Liver (tissue), 9 donors: ENCODE results near the gene KATNB1. TPM values are rescaled to one million over a fixed set of nuclear protein-coding genes. Genes with fewer than 3 reads are reported as not detected.

ENCODE experiments used
- DNase-seq: peaks from one replicate; pipeline ENCODE4 v3.0.0-alpha.2; 2017; ENCODE audit warnings: low spot score
- H3K27ac ChIP-seq, 2 donors: one replicate each; pipeline ENCODE4 v1.7.0; 2013; ENCODE audit warnings: inconsistent platforms in 2 of 2, low read length in 2 of 2, control low read depth in 1 of 2, low read depth in 1 of 2, mild to moderate bottlenecking in 1 of 2
- H3K27me3 ChIP-seq, 4 donors: one replicate each; pipeline versions ENCODE4 v1.6.1 to v1.7.0; 2013; ENCODE audit warnings: low read length in 3 of 4, inconsistent platforms in 1 of 4, mild to moderate bottlenecking in 1 of 4, moderate library complexity in 1 of 4; ENCODE audit not compliant: control insufficient read depth in 4 of 4, insufficient read depth in 4 of 4
- H3K36me3 ChIP-seq, 4 donors: one replicate each; pipeline versions ENCODE4 v1.6.1 to v1.7.0; 2013; ENCODE audit warnings: low read length in 3 of 4, mild to moderate bottlenecking in 3 of 4, low read depth in 1 of 4, moderate library complexity in 1 of 4; ENCODE audit not compliant: control insufficient read depth in 4 of 4, insufficient read depth in 3 of 4
- H3K4me1 ChIP-seq, 4 donors: one replicate each; pipeline versions ENCODE4 v1.6.1 to v1.7.0; 2013; ENCODE audit warnings: low read length in 3 of 4, mild to moderate bottlenecking in 3 of 4, moderate library complexity in 1 of 4; ENCODE audit not compliant: control insufficient read depth in 4 of 4, insufficient read depth in 4 of 4
- H3K4me3 ChIP-seq, 3 donors: one replicate each; pipeline versions ENCODE4 v1.6.1 to v1.7.0; 2013; ENCODE audit warnings: low read length in 3 of 3, control low read depth in 1 of 3, low read depth in 1 of 3, mild to moderate bottlenecking in 1 of 3
- H3K9ac ChIP-seq, 2 donors: one replicate each; pipeline ENCODE4 v1.7.0; 2013; ENCODE audit warnings: low read length in 2 of 2, mild to moderate bottlenecking in 2 of 2, moderate library complexity in 2 of 2, control low read depth in 1 of 2, low read depth in 1 of 2
- H3K9me3 ChIP-seq, 4 donors: one replicate each; pipeline versions ENCODE4 v1.6.1 to v1.7.0; 2013; ENCODE audit warnings: low read length in 3 of 4; ENCODE audit not compliant: control insufficient read depth in 4 of 4
- CTCF ChIP-seq: fragments of 150-350 bp; IDR thresholded peaks from 2 replicates; pipeline ENCODE4 v1.5.1; 2017; ENCODE audit warnings: improper control_type of control experiment, low read depth, low read length; ENCODE audit not compliant: missing input control
- EGR1 ChIP-seq, 2 donors: IDR thresholded peaks; 2 replicates each; pipeline ENCODE4 v1.6.1; 2016 to 2018; ENCODE audit warnings: antibody characterized with exemption in 2 of 2, low read depth in 2 of 2
- FOXA1 ChIP-seq: IDR thresholded peaks from 2 replicates; pipeline ENCODE4 v1.6.1; 2016; ENCODE audit warnings: antibody characterized with exemption
- FOXA2 ChIP-seq: IDR thresholded peaks from 2 replicates; pipeline ENCODE4 v1.6.1; 2016; ENCODE audit warnings: antibody characterized with exemption
- GABPA ChIP-seq, 2 donors: IDR thresholded peaks in 1 of 2; conservative IDR thresholded peaks in 1 of 2; 2 replicates each; pipeline ENCODE4 v1.6.1; 2016; ENCODE audit warnings: antibody characterized with exemption in 2 of 2, mild to moderate bottlenecking in 1 of 2, moderate library complexity in 1 of 2
- HNF4A ChIP-seq, 2 donors: conservative IDR thresholded peaks; 2 replicates each; pipeline ENCODE4 v1.6.1; 2016; ENCODE audit warnings: antibody characterized with exemption in 2 of 2, mild to moderate bottlenecking in 2 of 2
- HNF4G ChIP-seq: IDR thresholded peaks from 2 replicates; pipeline ENCODE4 v1.6.1; 2016; ENCODE audit warnings: antibody characterized with exemption
- JUND ChIP-seq, 2 donors: IDR thresholded peaks; 2 replicates each; pipeline ENCODE4 v1.6.1; 2016; ENCODE audit warnings: antibody characterized with exemption in 2 of 2
- MAX ChIP-seq: IDR thresholded peaks from 2 replicates; pipeline ENCODE4 v1.6.1; 2016; ENCODE audit warnings: antibody characterized with exemption
- NR2F2 ChIP-seq: IDR thresholded peaks from 2 replicates; pipeline ENCODE4 v1.6.1; 2016; ENCODE audit warnings: antibody characterized with exemption
- RAD21 ChIP-seq, 2 donors: IDR thresholded peaks; 2 replicates each; pipeline ENCODE4 v1.6.1; 2016; ENCODE audit warnings: antibody characterized with exemption in 2 of 2, mild to moderate bottlenecking in 2 of 2
- REST ChIP-seq: IDR thresholded peaks from 2 replicates; pipeline ENCODE4 v1.6.1; 2016; ENCODE audit warnings: antibody characterized with exemption, mild to moderate bottlenecking
- RXRA ChIP-seq, 2 donors: IDR thresholded peaks; 2 replicates each; pipeline ENCODE4 v1.6.1; 2017 to 2018; ENCODE audit warnings: antibody characterized with exemption in 2 of 2, mild to moderate bottlenecking in 1 of 2
- SP1 ChIP-seq: IDR thresholded peaks from 2 replicates; pipeline ENCODE4 v1.6.1; 2018; ENCODE audit warnings: antibody characterized with exemption, mild to moderate bottlenecking
- TAF1 ChIP-seq: conservative IDR thresholded peaks from 2 replicates; pipeline ENCODE4 v1.6.1; 2016; ENCODE audit warnings: antibody characterized with exemption, mild to moderate bottlenecking
- YY1 ChIP-seq: IDR thresholded peaks from 2 replicates; pipeline ENCODE4 v1.6.1; 2016; ENCODE audit warnings: antibody characterized with exemption, mild to moderate bottlenecking
- ZBTB33 ChIP-seq: IDR thresholded peaks from 2 replicates; pipeline ENCODE4 v1.6.1; 2016; ENCODE audit warnings: antibody characterized with exemption
- WGBS: extraction: QIAGEN DNeasy Blood & Tissue Kit; methylation state at CpG from one replicate; pipeline ENCODE4 v1.1.7; 2013; 5-methylcytosine and 5-hydroxymethylcytosine counted together
- polyA plus RNA-seq, 2 donors: library from polyadenylated mRNA; stranded (reverse) in 1 of 2; unstranded in 1 of 2; fragments of 200-250 nt in 1 of 2; fragments of >200 nt in 1 of 2; fragmentation: Nextera tagmentation in 1 of 2; extraction: Ambion mirVana in 1 of 2; gene quantifications; one replicate each; pipeline versions ENCODE4 v1.2.1 to v1.2.3, GENCODE V29; 2013 to 2015
- total RNA-seq, 2 donors: library from RNA; depleted of rRNA; stranded (reverse); fragments of >200 nt; gene quantifications; one replicate each; pipeline ENCODE4 v1.2.3, GENCODE V29; 2014
- TF ChIP-seq, protein P1 (sequence below): IDR thresholded peaks from 2 replicates; pipeline ENCODE4 v1.6.1; 2016; ENCODE audit warnings: antibody characterized with exemption
- donor health status: healthy.
- donor health status: healthy.
- donor health status: healthy.
- donor health status: healthy.
- donor health status: healthy.

The KATNB1 gene
- total and polyA plus RNA-seq, 4 donors, result 4.5 to 16.4 (median 7.5) TPM

DNA sequence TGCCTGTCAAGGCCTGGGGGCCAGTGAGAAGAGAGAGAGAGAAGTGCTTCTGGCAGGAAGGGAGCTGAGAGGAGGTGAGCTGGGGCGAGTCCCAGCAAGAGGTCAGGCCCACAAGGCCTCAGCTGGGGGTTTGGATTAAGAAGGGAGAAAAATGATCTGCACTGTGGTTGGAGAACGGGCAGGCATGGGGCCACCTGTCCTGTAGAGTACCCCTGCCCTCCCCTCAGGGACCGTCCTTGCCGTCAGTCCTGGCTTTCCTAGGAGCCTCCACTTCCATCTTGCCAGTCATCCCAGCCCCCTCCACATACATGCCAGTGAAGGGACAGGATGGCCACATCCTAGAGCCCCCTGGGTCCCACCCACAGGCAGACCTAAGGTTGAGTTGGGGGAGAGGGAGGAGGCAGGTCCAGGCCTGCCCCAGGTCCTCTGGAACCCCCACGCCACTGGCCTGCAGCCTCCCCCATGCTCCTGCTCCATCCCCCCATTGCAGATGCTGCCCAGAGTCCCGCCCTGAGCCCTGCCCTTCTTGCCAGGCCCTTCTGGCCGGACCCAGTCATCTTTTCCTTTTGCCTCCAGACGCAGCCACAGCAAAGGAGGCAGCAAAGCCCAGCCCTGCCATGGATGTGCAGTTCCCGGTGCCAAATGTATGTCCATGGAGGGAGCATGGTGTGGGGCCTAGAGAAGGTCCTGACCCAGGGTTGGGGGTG, 18.9 kb downstream of the KATNB1 start:
- H3K27ac ChIP-seq, result no peak overlapping the region
- 84% methylated on average over 9 of the region's 9 CpGs for WGBS
- H3K9ac ChIP-seq, result no peak overlapping the region
- TF ChIP-seq FOXA2 (no peak), REST (no peak)
- H3K4me3 ChIP-seq, result no peak overlapping the region
- no peaks in the 10 kb centered on the region for H3K27me3 ChIP-seq
- peaks cover 0 to 14% (median 6%) of the 10 kb centered on the region in 4 donors for H3K36me3 ChIP-seq
- no peak for DNase-seq
- H3K9me3 ChIP-seq, result no peaks in the 10 kb centered on the region
- peaks cover 0 to 8% (median 3%) of the 10 kb centered on the region in 4 donors for H3K4me1 ChIP-seq

DNA sequence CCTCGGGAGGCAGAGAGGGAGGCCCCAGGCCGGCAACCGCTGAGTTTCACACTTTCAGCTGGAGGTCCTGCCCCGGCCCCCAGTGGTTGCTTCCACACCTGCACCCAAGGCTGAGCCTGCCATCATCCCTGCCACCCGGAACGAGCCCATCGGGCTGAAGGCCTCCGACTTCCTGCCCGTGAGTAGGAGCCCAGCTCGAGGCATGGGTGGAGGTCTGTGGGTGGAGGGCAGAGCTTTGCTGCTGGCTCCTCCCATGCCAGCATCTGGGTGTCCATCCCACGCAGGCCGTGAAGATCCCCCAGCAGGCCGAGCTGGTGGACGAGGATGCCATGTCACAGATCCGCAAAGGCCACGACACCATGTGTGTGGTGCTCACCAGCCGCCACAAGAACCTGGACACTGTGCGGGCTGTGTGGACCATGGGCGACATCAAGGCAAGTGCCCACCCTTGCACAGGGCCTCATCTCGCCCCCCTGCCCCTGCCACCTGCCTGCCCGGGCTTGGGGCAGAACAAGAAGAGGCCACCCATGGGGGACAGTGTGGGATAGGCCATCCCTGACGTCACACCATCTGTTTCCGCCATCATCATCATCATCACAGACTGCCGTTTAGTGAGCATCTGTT, 19.6 kb downstream of the KATNB1 start:
- H3K27ac ChIP-seq, result no peak overlapping the region
- H3K4me3 ChIP-seq, result no peak overlapping the region
- peaks cover 0 to 20% (median 7%) of the 10 kb centered on the region in 4 donors for H3K36me3 ChIP-seq
- H3K4me1 ChIP-seq, result peaks cover 0 to 8% (median 3%) of the 10 kb centered on the region in 4 donors
- DNase-seq, result no peak
- no peaks in the 10 kb centered on the region for H3K27me3 ChIP-seq
- H3K9me3 ChIP-seq, result no peaks in the 10 kb centered on the region
- H3K9ac ChIP-seq, result no peak overlapping the region
- TF ChIP-seq GABPA (IDR thresholded peaks at IDR 0.05 in 1 of 2, conservative IDR thresholded peaks at IDR 0.05 in 1 of 2) (no peak), NR2F2 (no peak), RAD21 (IDR thresholded peaks at IDR 0.05) (no peak), YY1 (no peak), FOXA1 (no peak), HNF4A (conservative IDR thresholded peaks at IDR 0.05) (no peak), FOXA2 (no peak), CTCF (no peak), SP1 (no peak), MAX (no peak), EGR1 (IDR thresholded peaks at IDR 0.05; ENCODE audit: low read depth in 2 of 2) (no peak), TAF1 (no peak), RXRA (IDR thresholded peaks at IDR 0.05) (no peak), JUND (IDR thresholded peaks at IDR 0.05) (no peak), HNF4G (no peak), REST (no peak), ZBTB33 (no peak)
- TF ChIP-seq, protein P1, sequence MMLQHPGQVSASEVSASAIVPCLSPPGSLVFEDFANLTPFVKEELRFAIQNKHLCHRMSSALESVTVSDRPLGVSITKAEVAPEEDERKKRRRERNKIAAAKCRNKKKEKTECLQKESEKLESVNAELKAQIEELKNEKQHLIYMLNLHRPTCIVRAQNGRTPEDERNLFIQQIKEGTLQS, result no peak
- 93% methylated on average over 24 of the region's 24 CpGs for WGBS
